Measurements from ENCODE around the gene RNF19B. TPM values are rescaled to one million over a fixed set of nuclear protein-coding genes. Genes with fewer than 3 reads are reported as not detected.

Gene RNF19B
- total RNA-seq, 1 experiment from 2014 or later: 15.0 TPM

- peaks cover 79% of the 10 kb centered on the region for H3K27me3 Mint-ChIP-seq (ENCODE audit: low read depth)
Observed at GRCh38 chr1:32898958-32899357, 65.7 kb downstream of the RNF19B start.

More at GRCh38 chr1:32898958-32899357, 65.7 kb downstream of the RNF19B start:
- no peak overlapping the region for H3K9ac ChIP-seq (ENCODE audit: extremely low read depth, insufficient read length, low read length)
- H3K27ac ChIP-seq (ENCODE audit: insufficient read length, low read depth, low read length): no peak overlapping the region
- H2BK12ac ChIP-seq (ENCODE audit: insufficient read length, low read depth, low read length): no peak overlapping the region
- H3K4me1 ChIP-seq (ENCODE audit: insufficient read depth, low read length): no peaks in the 10 kb centered on the region
- no peak overlapping the region for H3K18ac ChIP-seq (ENCODE audit: insufficient read length, low read depth, low read length)
- H4K20me1 ChIP-seq (ENCODE audit: control insufficient read depth, insufficient read depth, insufficient read length): no peaks in the 10 kb centered on the region
- no peaks in the 10 kb centered on the region for H3K9me3 ChIP-seq (ENCODE audit: control insufficient read depth, low read depth, low read length)
- no peak overlapping the region for H2BK5ac ChIP-seq (ENCODE audit: insufficient read length, low read length)
- H2BK120ac ChIP-seq (ENCODE audit: low read depth, low read length, poor library complexity, severe bottlenecking): no peak overlapping the region
- no peak for TF ChIP-seq CTCF (conservative IDR thresholded peaks at IDR 0.05)
- H3K56ac ChIP-seq (ENCODE audit: insufficient read length, low read depth, low read length): no peak overlapping the region
- H3K79me1 ChIP-seq (ENCODE audit: insufficient read depth, low read depth, low read length, poor library complexity, severe bottlenecking): no peaks in the 10 kb centered on the region
- no peak overlapping the region for H2BK15ac ChIP-seq (ENCODE audit: low read depth, low read length)
- H4K5ac ChIP-seq (ENCODE audit: insufficient read length, low read depth, low read length): no peak overlapping the region
- no peak overlapping the region for H2AFZ ChIP-seq (ENCODE audit: low read length)
- no peak overlapping the region for H4K8ac ChIP-seq (replicated peaks; ENCODE audit: insufficient read length, low read depth, low read length)
- H3K27ac Mint-ChIP-seq: no peak overlapping the region
- no peak overlapping the region for H2AK5ac ChIP-seq (ENCODE audit: insufficient read length, low read length)
- no peak overlapping the region for H3K4me2 ChIP-seq (ENCODE audit: insufficient read depth, insufficient read length, low read length)
- H3K79me2 ChIP-seq (ENCODE audit: insufficient read depth, low read length): no peaks in the 10 kb centered on the region
- whole genome bisulfite sequencing (ENCODE audit: extremely low coverage, insufficient read length, low lambda C conversion rate): no CpG with 5 or more reads among the region's 3 CpGs
- no peak overlapping the region for H3T11ph ChIP-seq (ENCODE audit: low read length)
- no peak overlapping the region for H3K23ac ChIP-seq (ENCODE audit: insufficient read length, low read depth, low read length)
- H3K9me3 Mint-ChIP-seq: no peaks in the 10 kb centered on the region; a peak in 1 of 5 replicates
- peaks cover 0 to 4% (median 0%) of the 10 kb centered on the region in 3 experiments; a peak in 1 of 7 replicates for H3K36me3 Mint-ChIP-seq (ENCODE audit: insufficient read depth in 1 of 3, low read depth in 3 of 3)
- no peak overlapping the region for H3K14ac ChIP-seq (ENCODE audit: insufficient read depth, low read length)
- no peak overlapping the region for H2BK20ac ChIP-seq (ENCODE audit: low read depth, low read length, poor library complexity, severe bottlenecking)
- H3K23me2 ChIP-seq (ENCODE audit: insufficient read length, low read depth, low read length, poor library complexity, severe bottlenecking): peaks cover 8% of the 10 kb centered on the region
- H4K91ac ChIP-seq (ENCODE audit: insufficient read length, low read depth, low read length): no peak overlapping the region
- H3K4ac ChIP-seq (ENCODE audit: low read depth, low read length): no peak overlapping the region
- no peak for DNase-seq
- H3K27me3 ChIP-seq (ENCODE audit: insufficient read depth, low read length): peaks cover 22% of the 10 kb centered on the region; the same call in 1 of the 2 replicates
- H3K4me1 Mint-ChIP-seq: peaks cover 15 to 27% of the 10 kb centered on the region in 2 experiments
- no peak overlapping the region for H3K4me3 Mint-ChIP-seq

All from H9 (cell line).